H9 (cell line): ENCODE data around the gene GPBAR1. TPM values are rescaled to one million over a fixed set of nuclear protein-coding genes. Genes with fewer than 3 reads are reported as not detected.

Experiments used
- DNase-seq: peaks from one replicate; pipeline ENCODE4 v3.0.0-alpha.2; 2017
- H2AFZ ChIP-seq: one replicate; pipeline ENCODE4 v1.6.1; 2013; ENCODE audit warnings: mild to moderate bottlenecking, low read length, control low read depth, moderate library complexity
- H2AK5ac ChIP-seq: 2 replicates; pipeline ENCODE4 v1.6.1; 2013; ENCODE audit warnings: low read length, control low read depth, mixed read lengths; ENCODE audit not compliant: insufficient read length
- H2BK120ac ChIP-seq: one replicate; pipeline ENCODE4 v1.6.1; 2013; ENCODE audit warnings: low read depth, mild to moderate bottlenecking, low read length, control low read depth, inconsistent platforms; ENCODE audit not compliant: poor library complexity, severe bottlenecking
- H2BK12ac ChIP-seq: 2 replicates; pipeline ENCODE4 v1.6.1; 2013; ENCODE audit warnings: low read length, control low read depth, mixed read lengths, low read depth; ENCODE audit not compliant: insufficient read length
- H2BK15ac ChIP-seq: 2 replicates; pipeline ENCODE4 v1.6.1; 2013; ENCODE audit warnings: low read depth, low read length, control low read depth
- H2BK20ac ChIP-seq: one replicate; pipeline ENCODE4 v1.6.1; 2013; ENCODE audit warnings: low read depth, mild to moderate bottlenecking, low read length, control low read depth, inconsistent platforms; ENCODE audit not compliant: poor library complexity, severe bottlenecking
- H2BK5ac ChIP-seq: 2 replicates; pipeline ENCODE4 v1.6.1; 2013; ENCODE audit warnings: low read length, control low read depth, mixed read lengths; ENCODE audit not compliant: insufficient read length
- H3K14ac ChIP-seq: 2 replicates; pipeline ENCODE4 v1.6.1; 2013; ENCODE audit warnings: low read length, control low read depth; ENCODE audit not compliant: insufficient read depth
- H3K18ac ChIP-seq: 2 replicates; pipeline ENCODE4 v1.6.1; 2013; ENCODE audit warnings: low read depth, mild to moderate bottlenecking, mixed read lengths, low read length, control low read depth; ENCODE audit not compliant: insufficient read length
- H3K23ac ChIP-seq: 2 replicates; pipeline ENCODE4 v1.6.1; 2013; ENCODE audit warnings: low read length, control low read depth, mixed read lengths, low read depth; ENCODE audit not compliant: insufficient read length
- H3K23me2 ChIP-seq: 2 replicates; pipeline ENCODE4 v1.6.1; 2013; ENCODE audit warnings: low read depth, mild to moderate bottlenecking, mixed read lengths, low read length, control low read depth; ENCODE audit not compliant: insufficient read length, poor library complexity, severe bottlenecking
- H3K27ac ChIP-seq: 2 replicates; pipeline ENCODE4 v1.5.1; 2013; ENCODE audit warnings: low read length, control low read depth, mixed read lengths, low read depth; ENCODE audit not compliant: insufficient read length
- H3K27me3 ChIP-seq: 2 replicates; pipeline ENCODE4 v1.6.1; 2013; ENCODE audit warnings: low read length, control low read depth, inconsistent platforms; ENCODE audit not compliant: insufficient read depth
- H3K4ac ChIP-seq: 2 replicates; pipeline ENCODE4 v1.6.1; 2013; ENCODE audit warnings: low read depth, mild to moderate bottlenecking, control low read depth, inconsistent platforms, low read length, moderate library complexity
- H3K4me1 ChIP-seq: 2 replicates; pipeline ENCODE4 v1.6.1; 2013; ENCODE audit warnings: low read length, control low read depth, inconsistent platforms; ENCODE audit not compliant: insufficient read depth
- H3K4me2 ChIP-seq: 2 replicates; pipeline ENCODE4 v1.6.1; 2013; ENCODE audit warnings: low read length, control low read depth, mixed read lengths; ENCODE audit not compliant: insufficient read length, insufficient read depth
- H3K56ac ChIP-seq: 2 replicates; pipeline ENCODE4 v1.6.1; 2013; ENCODE audit warnings: low read depth, mild to moderate bottlenecking, mixed read lengths, low read length, control low read depth; ENCODE audit not compliant: insufficient read length
- H3K79me1 ChIP-seq: 2 replicates; pipeline ENCODE4 v1.6.1; 2013; ENCODE audit warnings: low read depth, mild to moderate bottlenecking, moderate library complexity, low read length, control low read depth, inconsistent platforms; ENCODE audit not compliant: insufficient read depth, poor library complexity, severe bottlenecking
- H3K79me2 ChIP-seq: 2 replicates; pipeline ENCODE4 v1.6.1; 2013; ENCODE audit warnings: low read length, control low read depth, inconsistent platforms; ENCODE audit not compliant: insufficient read depth
- H3K9ac ChIP-seq: 2 replicates; pipeline ENCODE4 v1.6.1; 2013; ENCODE audit warnings: low read length, control low read depth, mixed read lengths; ENCODE audit not compliant: insufficient read length; ENCODE audit errors: extremely low read depth
- H3K9me3 ChIP-seq: one replicate; pipeline ENCODE4 v1.6.1; 2013; ENCODE audit warnings: low read depth, low read length, inconsistent platforms; ENCODE audit not compliant: control insufficient read depth
- H3T11ph ChIP-seq: one replicate; pipeline ENCODE4 v1.6.1; 2013; ENCODE audit warnings: mild to moderate bottlenecking, low read length, control low read depth, inconsistent platforms
- H4K20me1 ChIP-seq: one replicate; pipeline ENCODE4 v1.6.1; 2013; ENCODE audit not compliant: control insufficient read depth, insufficient read length, insufficient read depth
- H4K5ac ChIP-seq: 2 replicates; pipeline ENCODE4 v1.6.1; 2013; ENCODE audit warnings: low read depth, mild to moderate bottlenecking, mixed read lengths, low read length, control low read depth; ENCODE audit not compliant: insufficient read length
- H4K8ac ChIP-seq: replicated peaks from 2 replicates; pipeline ENCODE4 v1.6.1; 2013; ENCODE audit warnings: low read length, control low read depth, mixed read lengths, low read depth; ENCODE audit not compliant: insufficient read length
- H4K91ac ChIP-seq: 2 replicates; pipeline ENCODE4 v1.6.1; 2013; ENCODE audit warnings: low read depth, mild to moderate bottlenecking, moderate library complexity, mixed read lengths, low read length, control low read depth; ENCODE audit not compliant: insufficient read length
- H3K27ac Mint-ChIP-seq, 3 experiments: 2 replicates in 2 of 3; 3 replicates in 1 of 3; pipeline ENCODE4 v1.8.0; 2020 to 2021; ENCODE audit warnings: mixed read lengths in 3 of 3, mild to moderate bottlenecking in 1 of 3, moderate library complexity in 1 of 3
- H3K27me3 Mint-ChIP-seq: 2 replicates; pipeline ENCODE4 v1.8.0; 2021; ENCODE audit warnings: low read depth, mild to moderate bottlenecking, moderate library complexity, mixed read lengths
- H3K36me3 Mint-ChIP-seq, 3 experiments: 2 replicates in 2 of 3; 3 replicates in 1 of 3; pipeline ENCODE4 v1.8.0; 2020 to 2021; ENCODE audit warnings: low read depth in 3 of 3, mixed read lengths in 3 of 3; ENCODE audit not compliant: insufficient read depth in 1 of 3
- H3K4me1 Mint-ChIP-seq, 2 experiments: 2 replicates each; pipeline ENCODE4 v1.8.0; 2020; ENCODE audit warnings: mixed read lengths in 2 of 2
- H3K4me3 Mint-ChIP-seq, 2 experiments: 2 replicates in 1 of 2; 3 replicates in 1 of 2; pipeline ENCODE4 v1.8.0; 2020 to 2021; ENCODE audit warnings: mild to moderate bottlenecking in 2 of 2, mixed read lengths in 2 of 2, moderate library complexity in 1 of 2
- H3K9me3 Mint-ChIP-seq, 2 experiments: 2 replicates in 1 of 2; 3 replicates in 1 of 2; pipeline ENCODE4 v1.8.0; 2020; ENCODE audit warnings: mild to moderate bottlenecking in 2 of 2, mixed read lengths in 2 of 2, moderate library complexity in 1 of 2
- WGBS: extraction: QIAGEN DNeasy Blood & Tissue Kit; methylation state at CpG from one replicate; pipeline ENCODE4 v1.1.7; 2013; ENCODE audit warnings: missing lambda C conversion rate, low lambda C conversion rate, mixed read lengths; ENCODE audit not compliant: insufficient read length; ENCODE audit errors: extremely low coverage; 5-methylcytosine and 5-hydroxymethylcytosine counted together
- total RNA-seq: library from RNA; stranded (reverse); gene quantifications from 2 replicates; pipeline ENCODE4 v1.2.1, GENCODE V29; 2021
- TF ChIP-seq, protein P1 (sequence below): fragments of 200-600 bp; sonication (generic); conservative IDR thresholded peaks from 3 replicates; pipeline ENCODE4 v1.8.0; 2021; ENCODE audit warnings: antibody characterized with exemption, mild to moderate bottlenecking

The GPBAR1 gene
- total RNA-seq, 1 experiment from 2014 or later, result 0.44 TPM

DNA sequence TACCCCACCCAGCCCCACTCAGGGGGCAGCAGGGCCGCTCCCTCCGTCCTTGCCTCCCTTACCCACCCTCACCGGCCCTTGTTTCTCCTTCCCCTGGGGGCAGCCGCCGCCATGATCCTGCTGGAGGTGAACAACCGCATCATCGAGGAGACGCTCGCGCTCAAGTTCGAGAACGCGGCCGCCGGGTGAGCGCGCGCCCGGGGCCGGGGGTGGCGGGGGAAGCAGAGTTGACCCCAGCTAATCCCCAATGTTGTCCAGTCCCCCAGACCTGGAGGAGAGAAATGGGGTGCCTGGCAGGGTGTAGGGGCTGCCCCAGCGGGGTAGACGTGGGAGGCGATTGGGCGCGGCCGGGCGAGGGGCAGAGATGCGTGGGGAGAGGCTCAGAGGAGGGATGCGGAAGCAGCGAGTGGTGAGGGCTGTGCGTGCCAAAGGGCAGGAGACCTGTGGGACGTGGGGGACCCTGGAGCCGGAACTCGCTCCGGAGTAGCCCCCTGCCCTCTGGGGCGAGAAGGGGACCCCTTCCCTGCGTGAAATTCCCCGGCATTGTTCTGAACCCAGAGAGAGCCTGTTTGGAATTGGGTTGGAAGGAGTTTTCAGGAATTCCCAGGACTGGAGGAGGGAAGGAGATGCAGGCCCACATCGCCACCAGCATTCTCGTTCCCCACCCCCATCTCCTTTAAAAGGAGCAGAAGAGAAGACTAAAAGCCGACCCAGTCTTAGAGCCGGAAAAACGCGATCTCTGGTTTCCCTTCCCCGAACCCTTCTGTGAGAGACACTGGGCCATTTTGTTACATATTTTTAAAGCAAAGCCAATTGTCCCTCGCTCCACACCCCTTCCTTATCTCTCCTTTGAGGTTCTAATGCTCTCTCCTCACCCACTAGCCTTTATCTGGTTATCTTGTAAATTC is 43.2 kb upstream of the GPBAR1 start:
- Histone ChIP-seq H2BK15ac (no peak overlapping the region), H4K20me1 (no peaks in the 10 kb centered on the region), H2BK5ac (no peak overlapping the region), H2AK5ac (no peak overlapping the region), H4K91ac (no peak overlapping the region), H3K4me1 (0 out of 2 replicates have a peak, but pooled peaks cover 3% of the 10 kb centered on the region), H3T11ph (no peak overlapping the region), H2BK12ac (no peak overlapping the region), H2BK120ac (no peak overlapping the region), H3K9me3 (no peaks in the 10 kb centered on the region), H3K18ac (peak overlapping the region; percentile 60), H3K56ac (no peak overlapping the region), H2BK20ac (no peak overlapping the region), H4K5ac (no peak overlapping the region), H4K8ac (no peak overlapping the region), H3K27ac (no peak overlapping the region), H3K79me2 (peaks cover 35% of the 10 kb centered on the region; the same call in 1 of the 2 replicates), H3K23ac (no peak overlapping the region), H3K9ac (peak overlapping the region; percentile 81), H3K79me1 (peaks cover 8% of the 10 kb centered on the region), H3K4me2 (peak overlapping the region; percentile 87), H3K23me2 (peaks cover 11% of the 10 kb centered on the region), H3K27me3 (no peaks in the 10 kb centered on the region), H2AFZ (no peak overlapping the region), H3K4ac (no peak overlapping the region), H3K14ac (peak overlapping the region; percentile 18)
- TF ChIP-seq, protein P1, sequence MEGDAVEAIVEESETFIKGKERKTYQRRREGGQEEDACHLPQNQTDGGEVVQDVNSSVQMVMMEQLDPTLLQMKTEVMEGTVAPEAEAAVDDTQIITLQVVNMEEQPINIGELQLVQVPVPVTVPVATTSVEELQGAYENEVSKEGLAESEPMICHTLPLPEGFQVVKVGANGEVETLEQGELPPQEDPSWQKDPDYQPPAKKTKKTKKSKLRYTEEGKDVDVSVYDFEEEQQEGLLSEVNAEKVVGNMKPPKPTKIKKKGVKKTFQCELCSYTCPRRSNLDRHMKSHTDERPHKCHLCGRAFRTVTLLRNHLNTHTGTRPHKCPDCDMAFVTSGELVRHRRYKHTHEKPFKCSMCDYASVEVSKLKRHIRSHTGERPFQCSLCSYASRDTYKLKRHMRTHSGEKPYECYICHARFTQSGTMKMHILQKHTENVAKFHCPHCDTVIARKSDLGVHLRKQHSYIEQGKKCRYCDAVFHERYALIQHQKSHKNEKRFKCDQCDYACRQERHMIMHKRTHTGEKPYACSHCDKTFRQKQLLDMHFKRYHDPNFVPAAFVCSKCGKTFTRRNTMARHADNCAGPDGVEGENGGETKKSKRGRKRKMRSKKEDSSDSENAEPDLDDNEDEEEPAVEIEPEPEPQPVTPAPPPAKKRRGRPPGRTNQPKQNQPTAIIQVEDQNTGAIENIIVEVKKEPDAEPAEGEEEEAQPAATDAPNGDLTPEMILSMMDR, result no peak
- Mint-ChIP-seq H3K4me1 (peaks cover 29 to 30% of the 10 kb centered on the region in 2 experiments), H3K4me3 (peak overlapping the region; percentile 85 to 91), H3K27me3 (peaks cover 1% of the 10 kb centered on the region; the same call in 1 of the 2 replicates), H3K9me3 (no peaks in the 10 kb centered on the region), H3K36me3 (peaks cover 0 to 15% (median 15%) of the 10 kb centered on the region in 3 experiments; a peak in 5 of 7 replicates), H3K27ac (peak overlapping the region; percentile 61 to 88 (median 73); a peak in 6 of 7 replicates)
- peak; percentile 36 for DNase-seq
- WGBS, result no CpG with 5 or more reads among the region's 47 CpGs
